Fibroblast of villous mesenchyme (primary cell): ENCODE data around the gene LPCAT2. TPM values are rescaled to one million over a fixed set of nuclear protein-coding genes. Genes with fewer than 3 reads are reported as not detected.

Source experiments
- DNase-seq: peaks from one replicate; pipeline ENCODE4 v3.0.0-alpha.2; 2010; ENCODE audit warnings: low read depth
- H3K4me3 ChIP-seq: 2 replicates; pipeline ENCODE4 v1.5.1; 2011; ENCODE audit warnings: low read depth, mild to moderate bottlenecking, low read length
- CTCF ChIP-seq: IDR thresholded peaks from 2 replicates; pipeline ENCODE4 v1.5.1; 2012; ENCODE audit warnings: low read depth, mild to moderate bottlenecking, low read length; ENCODE audit not compliant: insufficient read depth
- total RNA-seq: library from RNA; depleted of rRNA; stranded (reverse); fragments of >200 nt; gene quantifications from 2 replicates; pipeline ENCODE4 v1.2.3, GENCODE V29; 2012

LPCAT2 gene
- total RNA-seq, 1 donor: 54.8 TPM

DNA sequence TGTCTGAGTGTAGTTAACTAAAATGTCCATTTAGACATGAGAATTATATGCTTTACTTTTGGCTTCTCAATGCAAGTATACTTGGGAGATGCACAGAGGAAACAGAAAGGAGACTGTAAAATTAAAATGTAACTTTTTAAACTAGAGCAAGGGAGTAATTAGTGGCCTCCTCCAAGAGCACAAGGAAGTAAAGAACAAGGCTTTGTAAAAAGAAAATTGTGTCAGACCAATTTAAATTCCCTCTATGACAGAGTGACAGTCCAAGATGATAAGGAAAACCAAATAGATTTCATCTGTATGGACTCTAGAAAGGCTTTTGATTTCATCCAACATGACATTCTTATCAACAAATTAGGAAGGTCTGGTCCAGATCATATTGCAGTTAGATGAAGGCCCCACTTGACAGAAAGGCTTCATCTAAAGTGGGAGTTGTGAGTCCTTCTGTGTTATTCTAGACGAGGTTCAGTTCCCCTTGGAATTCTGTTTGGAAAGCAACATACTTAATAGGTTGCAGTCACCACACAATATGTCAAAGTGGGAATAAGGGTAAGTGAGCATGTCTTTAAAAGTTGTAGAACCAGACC is 51.2 kb downstream of the LPCAT2 start:
- no peak overlapping the region for H3K4me3 ChIP-seq
- DNase-seq: no peak
- no peak for TF ChIP-seq CTCF

GRCh38 chr16:55561319-55561848 is 52.5 kb downstream of the LPCAT2 start:
- TF ChIP-seq CTCF: no peak
- no peak for DNase-seq
- H3K4me3 ChIP-seq: no peak overlapping the region

GRCh38 chr16:55562936-55563335 is 54.1 kb downstream of the LPCAT2 start:
- TF ChIP-seq CTCF: no peak
- no peak overlapping the region for H3K4me3 ChIP-seq
- no peak for DNase-seq

GRCh38 chr16:55563797-55564196 is 54.9 kb downstream of the LPCAT2 start:
- no peak overlapping the region for H3K4me3 ChIP-seq
- TF ChIP-seq CTCF: no peak
- no peak for DNase-seq

DNA sequence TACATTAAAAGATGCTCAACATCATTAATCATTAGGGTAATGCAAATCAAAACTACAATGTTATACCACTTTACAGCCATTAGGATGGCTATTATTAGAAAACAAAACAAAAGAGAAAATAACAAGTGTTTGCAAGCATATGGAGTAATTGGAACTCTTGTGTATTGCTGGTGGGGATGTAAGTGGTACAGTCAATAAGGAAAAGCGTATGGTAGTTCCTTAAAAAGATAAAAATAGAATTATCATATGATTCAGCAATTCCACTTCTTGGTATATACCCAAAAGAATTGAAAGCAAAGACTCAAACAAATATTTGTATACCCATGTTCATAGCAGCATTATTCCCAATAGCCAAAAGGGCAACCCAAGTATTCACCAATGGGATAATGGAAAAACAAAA is 56.2 kb downstream of the LPCAT2 start:
- no peak for TF ChIP-seq CTCF
- no peak overlapping the region for H3K4me3 ChIP-seq
- no peak for DNase-seq

GRCh38 chr16:55566432-55567175 is 57.7 kb downstream of the LPCAT2 start, which contains the start of gene CAPNS2:
CAPNS2 (plus strand) TSS chr16:55566684; CDS start chr16:55566757, 73 bp downstream.
- DNase-seq: no peak
- H3K4me3 ChIP-seq: no peak within 1 kb of the TSS
- no peak for TF ChIP-seq CTCF
